Sigmoid colon (tissue), 7 donors: ENCODE data around the gene IRX4. TPM values are rescaled to one million over a fixed set of nuclear protein-coding genes. Genes with fewer than 3 reads are reported as not detected.

Experiments used
- DNase-seq: peaks from one replicate; pipeline ENCODE4 v3.0.0-alpha.2; 2019
- H3K27ac ChIP-seq, 4 donors: fragments of 200-600 bp; sonication (generic); one replicate each; pipeline ENCODE4 v1.5.1; 2016 to 2019; ENCODE audit warnings: mild to moderate bottlenecking in 1 of 4
- H3K27me3 ChIP-seq, 3 donors: fragments of 200-600 bp; sonication (generic); one replicate each; pipeline ENCODE4 v1.5.1; 2019; ENCODE audit warnings: mild to moderate bottlenecking in 1 of 3
- H3K36me3 ChIP-seq, 4 donors: fragments of 200-600 bp; sonication (generic); one replicate each; pipeline ENCODE4 v1.5.1; 2016 to 2019
- H3K4me1 ChIP-seq, 4 donors: fragments of 200-600 bp; sonication (generic); one replicate each; pipeline ENCODE4 v1.5.1; 2017 to 2019
- H3K4me3 ChIP-seq, 4 donors: fragments of 200-600 bp; sonication (generic); one replicate each; pipeline ENCODE4 v1.5.1; 2017 to 2019; ENCODE audit warnings: mild to moderate bottlenecking in 2 of 4, moderate library complexity in 1 of 4
- H3K9me3 ChIP-seq, 4 donors: fragments of 200-600 bp in 3 of 4; sonication (generic) in 3 of 4; one replicate each; pipeline versions ENCODE4 v1.5.1 to v1.6.1; 2013 to 2019
- EP300 ChIP-seq, 4 donors: sonication (generic); formaldehyde crosslinking; IDR thresholded peaks; one replicate each; pipeline ENCODE4 v1.6.1; 2017; ENCODE audit warnings: antibody characterized with exemption in 4 of 4
- POLR2A ChIP-seq, 2 donors: fragments of 450-650 bp; IDR thresholded peaks; one replicate each; pipeline ENCODE4 v1.6.1; 2016; ENCODE audit warnings: antibody characterized with exemption in 2 of 2, mild to moderate bottlenecking in 2 of 2, moderate library complexity in 2 of 2
- POLR2AphosphoS5 ChIP-seq, 4 donors: sonication (generic); formaldehyde crosslinking; IDR thresholded peaks; one replicate each; pipeline ENCODE4 v1.6.1; 2017; ENCODE audit warnings: antibody characterized with exemption in 4 of 4
- WGBS, 2 donors: extraction: QIAGEN DNeasy Blood & Tissue Kit; methylation state at CpG; one replicate each; pipeline ENCODE4 v1.1.7; 2013; 5-methylcytosine and 5-hydroxymethylcytosine counted together
- intact Hi-C: fragments of 100-400 bp; cut with DNase I; formaldehyde crosslinking; loops from one replicate; pipeline ENCODE4 v1.15.1; 2023
- polyA plus RNA-seq, 3 donors: library from polyadenylated mRNA; stranded (reverse); fragments of 200-250 nt; gene quantifications; one replicate each; pipeline ENCODE4 v1.2.3, GENCODE V29; 2013
- total RNA-seq, 4 donors: library from RNA; depleted of rRNA; stranded (reverse); fragments of >200 nt; gene quantifications; one replicate each; pipeline ENCODE4 v1.1.0, GENCODE V29; 2016
- TF ChIP-seq, protein P1 (sequence below), 4 experiments: fragments of 450-650 bp in 3 of 4; fragments of 200-600 bp in 1 of 4; IDR thresholded peaks; one replicate each; pipeline ENCODE4 v1.5.1; 2016 to 2019; ENCODE audit warnings: antibody characterized with exemption in 4 of 4, mild to moderate bottlenecking in 3 of 4, moderate library complexity in 2 of 4
- donor health status: healthy with polysubstance abuse.
- donor health status: Bipolar disorder and iron deficiency.
- donor health status: healthy.

Gene IRX4
- total and polyA plus RNA-seq, 7 donors, result 0.06 TPM; not detected in 6

GRCh38 chr5:1868886-1869475 lies 13.7 kb downstream of the IRX4 start:
- 70 to 81% methylated on average over 19 of the region's 19 CpGs for WGBS, 2 donors
- no peaks in the 10 kb centered on the region for H3K36me3 ChIP-seq
- H3K9me3 ChIP-seq, result no peaks in the 10 kb centered on the region
- no peak for DNase-seq
- no peak overlapping the region for H3K27ac ChIP-seq
- H3K4me3 ChIP-seq, result no peak overlapping the region
- intact Hi-C loops, result no loop called here
- TF ChIP-seq POLR2A (IDR thresholded peaks at IDR 0.05) (no peak), POLR2AphosphoS5 (IDR thresholded peaks at IDR 0.05) (no peak), EP300 (IDR thresholded peaks at IDR 0.05) (no peak)
- TF ChIP-seq, protein P1, sequence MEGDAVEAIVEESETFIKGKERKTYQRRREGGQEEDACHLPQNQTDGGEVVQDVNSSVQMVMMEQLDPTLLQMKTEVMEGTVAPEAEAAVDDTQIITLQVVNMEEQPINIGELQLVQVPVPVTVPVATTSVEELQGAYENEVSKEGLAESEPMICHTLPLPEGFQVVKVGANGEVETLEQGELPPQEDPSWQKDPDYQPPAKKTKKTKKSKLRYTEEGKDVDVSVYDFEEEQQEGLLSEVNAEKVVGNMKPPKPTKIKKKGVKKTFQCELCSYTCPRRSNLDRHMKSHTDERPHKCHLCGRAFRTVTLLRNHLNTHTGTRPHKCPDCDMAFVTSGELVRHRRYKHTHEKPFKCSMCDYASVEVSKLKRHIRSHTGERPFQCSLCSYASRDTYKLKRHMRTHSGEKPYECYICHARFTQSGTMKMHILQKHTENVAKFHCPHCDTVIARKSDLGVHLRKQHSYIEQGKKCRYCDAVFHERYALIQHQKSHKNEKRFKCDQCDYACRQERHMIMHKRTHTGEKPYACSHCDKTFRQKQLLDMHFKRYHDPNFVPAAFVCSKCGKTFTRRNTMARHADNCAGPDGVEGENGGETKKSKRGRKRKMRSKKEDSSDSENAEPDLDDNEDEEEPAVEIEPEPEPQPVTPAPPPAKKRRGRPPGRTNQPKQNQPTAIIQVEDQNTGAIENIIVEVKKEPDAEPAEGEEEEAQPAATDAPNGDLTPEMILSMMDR (IDR thresholded peaks at IDR 0.05), result no peak
- peaks cover 5 to 73% (median 20%) of the 10 kb centered on the region in 3 donors for H3K27me3 ChIP-seq
- H3K4me1 ChIP-seq, result no peaks in the 10 kb centered on the region

- DNase-seq, result no peak
- H3K36me3 ChIP-seq, result no peaks in the 10 kb centered on the region
- TF ChIP-seq POLR2A (IDR thresholded peaks at IDR 0.05) (no peak), POLR2AphosphoS5 (IDR thresholded peaks at IDR 0.05) (no peak), EP300 (IDR thresholded peaks at IDR 0.05) (no peak)
- TF ChIP-seq, protein P1 (IDR thresholded peaks at IDR 0.05), result no peak
- H3K9me3 ChIP-seq, result no peaks in the 10 kb centered on the region
- WGBS, 2 donors, result 26 to 58% methylated on average over 20 of the region's 20 CpGs
- H3K4me3 ChIP-seq, result no peak overlapping the region
- H3K27ac ChIP-seq, result no peak overlapping the region
- H3K4me1 ChIP-seq, result no peaks in the 10 kb centered on the region
- intact Hi-C loops, result no loop called here
- H3K27me3 ChIP-seq, result peaks cover 0 to 61% (median 8%) of the 10 kb centered on the region in 3 donors
Measured at GRCh38 chr5:1867815-1868143, 14.9 kb downstream of the IRX4 start.

GRCh38 chr5:1867114-1867814 lies 15.5 kb downstream of the IRX4 start:
- 7 to 41% methylated on average over 8 of the region's 8 CpGs for WGBS, 2 donors
- peaks cover 0 to 56% (median 4%) of the 10 kb centered on the region in 3 donors for H3K27me3 ChIP-seq
- no peak for TF ChIP-seq EP300 (IDR thresholded peaks at IDR 0.05)
- no peak for TF ChIP-seq POLR2A (IDR thresholded peaks at IDR 0.05)
- no peak for TF ChIP-seq POLR2AphosphoS5 (IDR thresholded peaks at IDR 0.05)
- TF ChIP-seq, protein P1 (IDR thresholded peaks at IDR 0.05), result no peak
- no peaks in the 10 kb centered on the region for H3K36me3 ChIP-seq
- H3K4me1 ChIP-seq, result no peaks in the 10 kb centered on the region
- DNase-seq, result no peak
- H3K27ac ChIP-seq, result no peak overlapping the region
- intact Hi-C loops, result no loop called here
- H3K4me3 ChIP-seq, result no peak overlapping the region
- H3K9me3 ChIP-seq, result no peaks in the 10 kb centered on the region

- Histone ChIP-seq H3K4me1 (no peaks in the 10 kb centered on the region), H3K4me3 (no peak overlapping the region), H3K9me3 (no peaks in the 10 kb centered on the region), H3K27me3 (peaks cover 0 to 52% (median 4%) of the 10 kb centered on the region in 3 donors), H3K36me3 (no peaks in the 10 kb centered on the region), H3K27ac (no peak overlapping the region)
- intact Hi-C loops, result no loop called here
- DNase-seq, result no peak
- TF ChIP-seq POLR2AphosphoS5 (IDR thresholded peaks at IDR 0.05), result no peak
- TF ChIP-seq POLR2A (IDR thresholded peaks at IDR 0.05), result no peak
- TF ChIP-seq, protein P1 (IDR thresholded peaks at IDR 0.05), result no peak
- WGBS, 2 donors, result 75 to 81% methylated on average over 14 of the region's 14 CpGs
Measured at GRCh38 chr5:1865948-1866347, 16.8 kb downstream of the IRX4 start.
